AG04449 (cell line): Measurements from ENCODE around the gene CENPB.
A peak's percentile ranks its signal among the peaks of the same experiment; 100 is the strongest.

Experiments used
- CTCF ChIA-PET: fragments of 350-600 bp; formaldehyde crosslinking; extraction: SDS; loops from one replicate; lab custom pipeline; 2021; ENCODE audit warnings: antibody characterized with exemption; lab: Yijun Ruan, JAX
- POLR2A ChIA-PET: fragments of 400-600, 350-600 bp; formaldehyde crosslinking; extraction: SDS; loops from one replicate; lab custom pipeline; 2020; ENCODE audit warnings: antibody characterized with exemption, inconsistent platforms; lab: Yijun Ruan, JAX
- DNase-seq: peaks from one replicate; pipeline ENCODE4 v3.0.0-alpha.2; 2010; ENCODE audit warnings: low read depth, low spot score
- H3K4me3 ChIP-seq: 2 replicates; pipeline ENCODE4 v1.5.1; 2011; ENCODE audit warnings: low read depth, mild to moderate bottlenecking, control low read depth, low read length
- CTCF ChIP-seq: IDR thresholded peaks from one replicate; pipeline ENCODE4 v1.5.1; 2011; ENCODE audit warnings: mild to moderate bottlenecking, moderate library complexity, low read length, control low read depth, inconsistent platforms; ENCODE audit not compliant: insufficient read depth; ENCODE audit errors: missing control alignments

Gene CENPB

GRCh38 chr20:3798908-3799248 is 12.3 kb upstream of the CENPB start:
- no peak for TF ChIP-seq CTCF
- CTCF ChIA-PET = interaction anchor here (0.9 to 4.3 kb wide), 3 partner anchors 11 to 21 kb away, joined by 4 to 40 read pairs (median 11); partner anchors contain the start of gene AP5S1
- peak overlapping the region; percentile 8; the same call in 1 of the 2 replicates for H3K4me3 ChIP-seq
- DNase-seq = no peak
- POLR2A ChIA-PET = no interaction called here

- no peak for DNase-seq
- peak overlapping the region; percentile 25 for H3K4me3 ChIP-seq
- TF ChIP-seq CTCF = no peak
- POLR2A ChIA-PET = no interaction called here
- CTCF ChIA-PET = interaction anchor here (4.3 kb wide), 1 partner anchor 21 kb away, joined by 40 read pairs; the partner anchor contains the start of gene AP5S1
These were observed 11.8 kb upstream of the CENPB start for GRCh38 chr20:3798373-3798768.

- ChIA-PET CTCF (interaction anchor here (3.3 to 4.3 kb wide), 2 partner anchors 15 to 22 kb away, joined by 18 to 40 read pairs; partner anchors contain the start of gene AP5S1), POLR2A (no interaction called here)
- H3K4me3 ChIP-seq = peak overlapping the region; percentile 84
- TF ChIP-seq CTCF = no peak
- no peak for DNase-seq
These were observed 11.2 kb upstream of the CENPB start for GRCh38 chr20:3797592-3798372.

- ChIA-PET CTCF (interaction anchor here (3.3 kb wide), 1 partner anchor 16 kb away, joined by 18 read pairs; no protein-coding TSS in a partner anchor), POLR2A (no interaction called here)
- peak overlapping the region; percentile 84 for H3K4me3 ChIP-seq
- DNase-seq = no peak
- TF ChIP-seq CTCF = no peak
These were observed 10.6 kb upstream of the CENPB start for GRCh38 chr20:3797226-3797545.

GRCh38 chr20:3796477-3797225 is 10.1 kb upstream of the CENPB start:
- no peak for DNase-seq
- CTCF ChIA-PET = interaction anchor here (0.6 to 3.3 kb wide), 9 partner anchors 9 to 400 kb away, joined by 3 to 18 read pairs (median 7); partner anchors contain the start of genes AP5S1 and CENPB
- peak overlapping the region; percentile 84 for H3K4me3 ChIP-seq
- POLR2A ChIA-PET = interaction anchor here (0.8 to 2.0 kb wide), 4 partner anchors 11 to 55 kb away, joined by 3 to 12 read pairs (median 4); partner anchors contain the start of gene CENPB
- TF ChIP-seq CTCF = no peak
